ENCODE measurements around the gene CEP72. TPM values are rescaled to one million over a fixed set of nuclear protein-coding genes. Genes with fewer than 3 reads are reported as not detected.
A peak's percentile ranks its signal among the peaks of the same experiment; 100 is the strongest.

CEP72 gene
- total RNA-seq, 4 donors from 2014 or later: 2.2 to 33.8 (median 4.5) TPM

DNA sequence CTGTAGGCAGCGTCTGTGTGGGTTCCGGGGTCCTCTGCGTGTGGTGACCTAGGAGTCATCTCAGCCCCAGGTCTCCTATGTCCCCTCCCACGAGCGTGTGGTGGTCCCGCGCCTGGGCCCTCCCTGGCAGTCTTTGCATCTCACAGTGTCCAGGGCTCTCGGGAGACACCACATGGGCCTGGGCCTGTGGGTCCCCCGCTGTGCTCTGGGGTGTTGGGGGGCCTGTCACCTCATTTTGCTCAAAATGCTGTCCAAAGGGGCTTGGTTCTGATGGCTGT lies 27.1 kb downstream of the CEP72 start:
- Histone ChIP-seq H3K9me3 (peaks cover 0 to 4% (median 0%) of the 10 kb centered on the region in 4 donors), H3K27ac (no peak overlapping the region), H3K4me1 (peaks cover 0 to 8% (median 0%) of the 10 kb centered on the region in 4 donors), H3K36me3 (peaks cover 0 to 33% (median 0%) of the 10 kb centered on the region in 3 donors), H3K27me3 (no peaks in the 10 kb centered on the region), H3K4me3 (no peak overlapping the region)
- no peak for DNase-seq
- TF ChIP-seq, protein P1, sequence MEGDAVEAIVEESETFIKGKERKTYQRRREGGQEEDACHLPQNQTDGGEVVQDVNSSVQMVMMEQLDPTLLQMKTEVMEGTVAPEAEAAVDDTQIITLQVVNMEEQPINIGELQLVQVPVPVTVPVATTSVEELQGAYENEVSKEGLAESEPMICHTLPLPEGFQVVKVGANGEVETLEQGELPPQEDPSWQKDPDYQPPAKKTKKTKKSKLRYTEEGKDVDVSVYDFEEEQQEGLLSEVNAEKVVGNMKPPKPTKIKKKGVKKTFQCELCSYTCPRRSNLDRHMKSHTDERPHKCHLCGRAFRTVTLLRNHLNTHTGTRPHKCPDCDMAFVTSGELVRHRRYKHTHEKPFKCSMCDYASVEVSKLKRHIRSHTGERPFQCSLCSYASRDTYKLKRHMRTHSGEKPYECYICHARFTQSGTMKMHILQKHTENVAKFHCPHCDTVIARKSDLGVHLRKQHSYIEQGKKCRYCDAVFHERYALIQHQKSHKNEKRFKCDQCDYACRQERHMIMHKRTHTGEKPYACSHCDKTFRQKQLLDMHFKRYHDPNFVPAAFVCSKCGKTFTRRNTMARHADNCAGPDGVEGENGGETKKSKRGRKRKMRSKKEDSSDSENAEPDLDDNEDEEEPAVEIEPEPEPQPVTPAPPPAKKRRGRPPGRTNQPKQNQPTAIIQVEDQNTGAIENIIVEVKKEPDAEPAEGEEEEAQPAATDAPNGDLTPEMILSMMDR (IDR thresholded peaks at IDR 0.05): no peak
- TF ChIP-seq POLR2A (IDR thresholded peaks at IDR 0.05): no peak

DNA sequence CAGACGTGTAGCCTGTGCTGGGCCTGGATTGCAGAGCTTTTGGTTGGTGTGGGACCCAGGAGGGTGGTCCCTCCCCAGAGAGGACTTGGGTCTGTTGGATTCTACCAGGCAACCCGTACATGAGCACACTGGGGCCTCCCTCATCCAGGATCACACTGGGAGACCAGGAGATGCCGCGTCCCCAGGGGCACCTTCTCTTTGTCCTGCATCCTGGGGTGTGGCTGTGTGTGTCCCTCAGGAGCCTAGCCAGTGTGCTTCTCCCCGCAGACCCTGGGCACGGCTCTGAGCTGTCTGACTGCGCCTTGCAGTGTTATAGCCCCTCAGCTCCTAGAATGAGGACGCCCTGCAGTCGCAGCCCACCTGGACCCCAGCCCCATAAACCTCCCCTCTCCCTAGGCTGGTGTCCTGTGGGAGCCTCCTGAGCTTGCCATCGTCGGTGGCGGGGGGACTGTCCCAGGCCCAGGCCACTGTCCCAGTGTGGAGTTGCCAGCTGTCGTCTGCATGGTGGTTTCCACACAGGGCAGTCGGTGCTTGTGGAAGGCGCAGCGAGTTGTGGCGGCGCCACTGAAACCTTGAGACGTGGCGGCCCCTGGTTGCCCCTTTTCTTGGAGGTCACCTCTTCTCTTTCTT lies 27.6 kb downstream of the CEP72 start:
- Histone ChIP-seq H3K27ac (no peak overlapping the region), H3K4me1 (peaks cover 0 to 8% (median 0%) of the 10 kb centered on the region in 4 donors), H3K9me3 (peaks cover 0 to 4% (median 0%) of the 10 kb centered on the region in 4 donors), H3K4me3 (no peak overlapping the region), H3K36me3 (peaks cover 0 to 33% (median 0%) of the 10 kb centered on the region in 3 donors), H3K27me3 (no peaks in the 10 kb centered on the region)
- TF ChIP-seq, protein P1 (IDR thresholded peaks at IDR 0.05): no peak
- TF ChIP-seq POLR2A (IDR thresholded peaks at IDR 0.05): no peak
- peak in 1 of 3 donors; percentile 32 for DNase-seq

DNA sequence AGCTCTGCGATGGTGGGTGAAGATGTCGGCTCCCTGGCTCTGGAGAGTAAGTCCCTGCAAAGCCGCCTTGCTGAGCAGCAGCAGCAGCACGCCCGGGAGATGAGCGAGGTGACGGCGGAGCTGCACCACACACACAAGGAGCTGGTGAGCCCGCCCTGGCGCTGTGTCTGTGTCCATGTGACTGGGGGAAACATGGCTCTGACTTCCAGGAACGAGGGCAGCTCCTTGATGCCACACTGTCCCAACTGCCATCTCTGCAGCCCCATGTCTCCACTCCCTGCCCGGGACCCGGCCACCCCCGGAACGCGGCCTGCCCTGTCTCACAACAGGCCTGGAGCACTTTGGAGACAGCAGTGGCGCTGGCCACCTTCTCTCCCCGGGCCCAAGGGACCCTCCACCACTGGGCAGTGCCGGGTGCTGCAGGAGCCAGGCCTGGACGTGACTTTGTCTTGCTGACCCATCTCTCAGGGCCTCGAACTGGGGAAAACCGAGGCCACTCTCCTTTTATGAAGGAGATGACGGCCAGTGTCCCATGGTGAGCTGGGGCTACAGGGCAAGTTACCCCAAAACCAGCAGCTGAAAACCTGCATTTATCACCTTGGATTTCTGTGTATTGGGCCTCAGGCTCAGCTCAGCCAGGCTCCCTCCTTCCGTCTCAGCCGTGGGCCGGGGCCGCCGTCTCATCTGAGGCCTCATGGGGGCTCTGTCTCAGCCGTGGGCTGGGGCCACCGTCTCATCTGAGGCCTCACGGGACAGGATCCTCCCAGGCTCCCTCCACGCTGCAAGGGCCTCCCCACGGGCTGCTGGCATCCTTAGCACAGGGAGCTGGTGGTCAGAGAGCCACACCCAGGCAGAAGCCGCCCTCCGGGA lies 28.6 kb downstream of the CEP72 start:
- TF ChIP-seq POLR2A (IDR thresholded peaks at IDR 0.05): no peak
- TF ChIP-seq, protein P1 (IDR thresholded peaks at IDR 0.05): no peak
- peak in 1 of 3 donors; percentile 22 for DNase-seq
- Histone ChIP-seq H3K9me3 (no peaks in the 10 kb centered on the region), H3K27ac (no peak overlapping the region), H3K4me1 (peaks cover 0 to 8% (median 0%) of the 10 kb centered on the region in 4 donors), H3K36me3 (peaks cover 0 to 24% (median 0%) of the 10 kb centered on the region in 3 donors), H3K4me3 (no peak overlapping the region), H3K27me3 (no peaks in the 10 kb centered on the region)

GRCh38 chr5:641331-641765 lies 29.2 kb downstream of the CEP72 start:
- TF ChIP-seq, protein P1 (IDR thresholded peaks at IDR 0.05): no peak
- TF ChIP-seq POLR2A (IDR thresholded peaks at IDR 0.05): no peak
- DNase-seq: no peak
- H3K27ac ChIP-seq: no peak overlapping the region
- peaks cover 0 to 8% (median 0%) of the 10 kb centered on the region in 4 donors for H3K4me1 ChIP-seq
- no peak overlapping the region for H3K4me3 ChIP-seq
- peaks cover 0 to 19% (median 0%) of the 10 kb centered on the region in 3 donors for H3K36me3 ChIP-seq
- H3K27me3 ChIP-seq: no peaks in the 10 kb centered on the region
- H3K9me3 ChIP-seq: no peaks in the 10 kb centered on the region

DNA sequence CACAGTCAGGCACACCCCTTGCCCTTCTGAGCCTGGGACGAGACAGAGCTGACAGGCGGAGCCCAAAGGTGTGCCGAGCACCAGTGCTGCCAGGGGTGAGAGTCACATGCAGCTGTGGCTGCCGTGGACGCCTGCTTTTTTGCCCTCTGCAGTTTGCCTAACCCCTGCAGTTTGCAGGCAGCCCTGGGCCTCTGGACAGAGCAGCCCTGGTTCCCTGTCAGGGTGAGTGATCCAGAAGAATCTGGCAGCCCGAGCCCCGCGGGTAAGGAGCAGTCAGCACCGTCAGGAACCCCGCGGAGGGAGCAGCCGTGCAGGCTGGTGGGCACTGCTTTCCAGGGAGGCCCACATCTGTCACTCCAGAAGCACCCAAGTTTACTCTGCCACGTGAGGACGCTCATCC lies 30.3 kb downstream of the CEP72 start:
- TF ChIP-seq, protein P1 (IDR thresholded peaks at IDR 0.05): no peak
- no peak for TF ChIP-seq POLR2A (IDR thresholded peaks at IDR 0.05)
- peaks cover 0 to 13% (median 0%) of the 10 kb centered on the region in 3 donors for H3K36me3 ChIP-seq
- no peak overlapping the region for H3K4me3 ChIP-seq
- no peaks in the 10 kb centered on the region for H3K27me3 ChIP-seq
- no peak for DNase-seq
- H3K27ac ChIP-seq: no peak overlapping the region
- peaks cover 0 to 8% (median 0%) of the 10 kb centered on the region in 4 donors for H3K4me1 ChIP-seq
- no peaks in the 10 kb centered on the region for H3K9me3 ChIP-seq
